Chondrocyte (in vitro differentiated cells): ENCODE measurements around the gene BLOC1S3. TPM values are rescaled to one million over a fixed set of nuclear protein-coding genes. Genes with fewer than 3 reads are reported as not detected.

Experiments used
- DNase-seq: peaks from one replicate; pipeline ENCODE4 v3.0.0; 2021; ENCODE audit warnings: mixed read lengths, low spot score
- H3K27ac Mint-ChIP-seq: one replicate; pipeline ENCODE4 v1.8.0; 2021; ENCODE audit warnings: mild to moderate bottlenecking, moderate library complexity, mixed read lengths; ENCODE audit not compliant: unreplicated experiment
- H3K27me3 Mint-ChIP-seq: 2 replicates; pipeline ENCODE4 v1.8.0; 2021; ENCODE audit warnings: low read depth, mixed read lengths
- H3K36me3 Mint-ChIP-seq: 2 replicates; pipeline ENCODE4 v1.8.0; 2021; ENCODE audit warnings: low read depth, mixed read lengths
- H3K4me1 Mint-ChIP-seq: 2 replicates; pipeline ENCODE4 v1.8.0; 2021; ENCODE audit warnings: low read depth, mild to moderate bottlenecking, mixed read lengths
- H3K4me3 Mint-ChIP-seq: one replicate; pipeline ENCODE4 v1.8.0; 2021; ENCODE audit warnings: mild to moderate bottlenecking, moderate library complexity, mixed read lengths; ENCODE audit not compliant: unreplicated experiment
- H3K9me3 Mint-ChIP-seq: 2 replicates; pipeline ENCODE4 v1.8.0; 2021; ENCODE audit warnings: low read depth, mixed read lengths
- total RNA-seq: library from RNA; stranded (reverse); gene quantifications from 3 replicates; pipeline ENCODE4 v1.2.1, GENCODE V29; 2021
- TF ChIP-seq, protein P1 (sequence below): fragments of 200-600 bp; sonication (generic); IDR thresholded peaks from 2 replicates; pipeline ENCODE4 v1.5.0; 2021; ENCODE audit warnings: antibody characterized with exemption, mild to moderate bottlenecking, moderate library complexity

The BLOC1S3 gene
- total RNA-seq, 1 donor from 2014 or later, result 21.0 TPM

DNA sequence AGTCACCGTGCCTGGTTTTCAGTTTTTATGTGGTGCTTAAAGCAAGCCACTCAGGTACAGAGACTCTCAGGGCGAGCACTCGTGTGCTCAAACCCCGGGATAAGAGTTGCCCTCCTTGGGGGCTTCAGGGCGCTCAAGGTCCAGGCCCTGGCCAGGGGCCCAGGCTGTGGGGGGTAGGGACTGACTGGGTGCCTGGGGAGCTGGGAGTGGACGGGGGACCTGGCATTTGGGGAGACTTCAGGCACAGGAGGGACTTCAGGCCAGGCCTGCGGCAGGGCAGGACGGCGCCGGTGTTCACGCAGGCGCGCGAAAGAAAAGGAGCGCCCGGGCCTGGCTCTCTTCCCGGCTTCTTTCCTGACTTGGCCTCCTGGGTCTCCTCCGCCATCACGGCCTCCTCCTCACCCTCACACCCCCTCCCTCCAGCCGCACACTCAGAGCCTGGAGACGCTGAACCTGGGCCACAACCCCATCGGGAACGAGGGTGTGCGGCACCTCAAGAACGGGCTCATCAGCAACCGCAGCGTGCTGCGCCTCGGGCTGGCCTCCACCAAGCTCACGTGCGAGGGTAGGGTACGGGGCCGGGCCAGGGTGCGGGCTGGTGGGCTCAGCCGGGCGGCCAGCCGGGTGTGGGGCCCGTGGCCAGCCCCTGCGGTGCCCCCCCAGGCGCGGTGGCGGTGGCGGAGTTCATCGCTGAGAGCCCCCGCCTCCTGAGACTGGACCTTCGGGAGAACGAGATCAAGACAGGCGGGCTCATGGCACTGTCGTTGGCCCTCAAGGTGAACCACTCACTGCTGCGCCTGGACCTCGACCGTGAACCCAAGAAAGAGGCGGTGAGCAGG lies 33.9 kb upstream of the BLOC1S3 start:
- no peak for DNase-seq
- Mint-ChIP-seq H3K9me3 (no peaks in the 10 kb centered on the region), H3K4me3 (no peak overlapping the region), H3K36me3 (peaks cover 10% of the 10 kb centered on the region), H3K4me1 (no peaks in the 10 kb centered on the region), H3K27ac (no peak overlapping the region), H3K27me3 (no peaks in the 10 kb centered on the region)
- TF ChIP-seq, protein P1, sequence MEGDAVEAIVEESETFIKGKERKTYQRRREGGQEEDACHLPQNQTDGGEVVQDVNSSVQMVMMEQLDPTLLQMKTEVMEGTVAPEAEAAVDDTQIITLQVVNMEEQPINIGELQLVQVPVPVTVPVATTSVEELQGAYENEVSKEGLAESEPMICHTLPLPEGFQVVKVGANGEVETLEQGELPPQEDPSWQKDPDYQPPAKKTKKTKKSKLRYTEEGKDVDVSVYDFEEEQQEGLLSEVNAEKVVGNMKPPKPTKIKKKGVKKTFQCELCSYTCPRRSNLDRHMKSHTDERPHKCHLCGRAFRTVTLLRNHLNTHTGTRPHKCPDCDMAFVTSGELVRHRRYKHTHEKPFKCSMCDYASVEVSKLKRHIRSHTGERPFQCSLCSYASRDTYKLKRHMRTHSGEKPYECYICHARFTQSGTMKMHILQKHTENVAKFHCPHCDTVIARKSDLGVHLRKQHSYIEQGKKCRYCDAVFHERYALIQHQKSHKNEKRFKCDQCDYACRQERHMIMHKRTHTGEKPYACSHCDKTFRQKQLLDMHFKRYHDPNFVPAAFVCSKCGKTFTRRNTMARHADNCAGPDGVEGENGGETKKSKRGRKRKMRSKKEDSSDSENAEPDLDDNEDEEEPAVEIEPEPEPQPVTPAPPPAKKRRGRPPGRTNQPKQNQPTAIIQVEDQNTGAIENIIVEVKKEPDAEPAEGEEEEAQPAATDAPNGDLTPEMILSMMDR, result no peak

DNA sequence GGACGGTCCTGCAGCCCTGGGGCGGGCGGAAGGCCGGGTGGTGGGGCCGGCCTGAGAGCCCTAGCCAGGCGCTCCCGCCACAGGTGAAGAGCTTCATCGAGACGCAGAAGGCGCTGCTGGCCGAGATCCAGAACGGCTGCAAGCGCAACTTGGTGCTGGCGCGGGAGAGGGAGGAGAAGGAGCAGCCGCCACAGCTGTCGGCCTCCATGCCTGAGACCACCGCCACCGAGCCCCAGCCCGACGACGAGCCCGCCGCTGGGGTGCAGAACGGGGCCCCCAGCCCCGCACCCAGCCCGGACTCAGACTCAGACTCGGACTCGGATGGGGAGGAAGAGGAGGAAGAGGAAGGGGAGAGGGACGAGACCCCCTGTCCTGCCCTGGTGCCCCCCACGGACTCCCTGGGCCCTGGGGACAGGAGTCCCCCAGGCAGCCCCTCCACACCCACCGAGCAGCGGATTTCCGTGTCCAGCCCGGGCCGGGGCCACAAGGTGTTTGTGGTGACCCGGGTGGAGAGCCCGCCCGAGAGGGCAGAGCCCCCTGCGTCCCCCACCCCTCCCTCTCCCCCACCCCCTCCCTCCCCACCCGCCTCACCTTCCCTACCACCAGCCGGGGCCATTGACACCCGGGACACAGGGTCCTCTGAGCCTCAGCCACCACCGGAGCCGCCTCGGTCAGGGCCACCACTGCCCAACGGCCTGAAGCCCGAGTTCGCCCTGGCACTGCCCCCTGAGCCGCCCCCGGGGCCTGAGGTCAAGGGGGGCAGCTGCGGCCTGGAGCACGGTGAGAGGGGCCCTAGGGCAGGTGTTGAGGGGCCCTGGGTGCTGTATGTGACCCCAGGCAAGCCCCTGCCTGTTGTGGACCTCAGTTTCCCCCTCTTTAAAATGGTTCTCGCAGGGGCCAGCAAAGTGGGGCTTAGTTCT lies 33.1 kb upstream of the BLOC1S3 start:
- Mint-ChIP-seq H3K27ac (no peak overlapping the region), H3K4me3 (no peak overlapping the region), H3K4me1 (peaks cover 2% of the 10 kb centered on the region), H3K9me3 (no peaks in the 10 kb centered on the region), H3K27me3 (no peaks in the 10 kb centered on the region), H3K36me3 (peaks cover 11% of the 10 kb centered on the region)
- TF ChIP-seq, protein P1, result no peak
- peak; percentile 92 for DNase-seq

DNA sequence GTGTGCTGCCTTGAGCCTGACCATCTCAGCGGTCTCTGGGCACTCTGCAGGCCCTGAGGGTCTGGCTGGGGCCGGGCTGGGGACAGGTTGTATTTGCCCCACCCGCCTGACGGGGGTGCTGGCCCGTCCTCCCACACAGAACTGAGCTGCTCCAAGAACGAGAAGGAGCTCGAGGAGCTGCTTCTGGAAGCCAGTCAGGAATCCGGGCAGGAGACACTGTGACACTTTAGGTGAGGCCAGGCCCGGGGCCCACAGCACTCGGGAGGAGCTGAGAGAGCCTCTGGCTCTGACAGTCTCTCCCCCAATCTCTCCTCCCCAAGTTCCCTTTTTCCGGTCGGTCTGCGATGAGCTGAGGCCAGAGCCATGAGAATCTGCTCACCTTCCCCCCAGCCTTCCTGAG lies 32.3 kb upstream of the BLOC1S3 start:
- H3K27me3 Mint-ChIP-seq, result no peaks in the 10 kb centered on the region
- no peak overlapping the region for H3K4me3 Mint-ChIP-seq
- peaks cover 11% of the 10 kb centered on the region for H3K36me3 Mint-ChIP-seq
- no peak overlapping the region for H3K27ac Mint-ChIP-seq
- peaks cover 3% of the 10 kb centered on the region for H3K4me1 Mint-ChIP-seq
- H3K9me3 Mint-ChIP-seq, result no peaks in the 10 kb centered on the region
- peak; percentile 75 for DNase-seq
- TF ChIP-seq, protein P1, result no peak

DNA sequence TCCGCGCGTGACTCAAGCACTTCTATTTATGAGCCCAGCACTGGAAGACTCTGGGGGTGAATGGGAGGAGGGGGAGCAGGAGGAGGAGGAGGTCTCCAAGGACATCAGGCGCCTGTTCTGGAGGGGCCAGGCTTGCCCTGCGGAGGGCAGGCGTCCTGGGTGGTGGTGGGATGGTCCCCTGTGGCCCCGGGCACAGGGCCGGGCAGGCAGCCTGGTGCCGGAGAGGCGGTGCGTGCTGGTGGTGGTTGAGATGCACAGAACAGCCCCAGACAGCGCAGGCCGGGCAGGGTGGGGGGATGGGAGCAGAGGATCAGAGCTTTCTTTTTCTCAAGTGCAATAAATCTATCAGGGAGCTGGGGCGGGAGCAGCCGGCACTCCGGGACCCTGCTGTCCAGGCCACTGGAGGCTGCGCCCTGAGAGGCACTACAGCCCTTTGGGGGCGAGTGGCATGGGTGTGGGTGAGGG lies 31.8 kb upstream of the BLOC1S3 start:
- H3K9me3 Mint-ChIP-seq, result no peaks in the 10 kb centered on the region
- H3K4me3 Mint-ChIP-seq, result no peak overlapping the region
- DNase-seq, result peak; percentile 82
- TF ChIP-seq, protein P1, result no peak
- peaks cover 3% of the 10 kb centered on the region for H3K4me1 Mint-ChIP-seq
- H3K27ac Mint-ChIP-seq, result no peak overlapping the region
- peaks cover 11% of the 10 kb centered on the region for H3K36me3 Mint-ChIP-seq
- H3K27me3 Mint-ChIP-seq, result no peaks in the 10 kb centered on the region
